Upper lobe of left lung (tissue), 6 donors: Measurements from ENCODE around the gene PFKFB1. TPM values are rescaled to one million over a fixed set of nuclear protein-coding genes. Genes with fewer than 3 reads are reported as not detected.

Source experiments
- ATAC-seq, 2 donors: fragments of 200-7000 bp; cut with Tn5 transposase; one replicate each; pipeline ENCODE4 v1.9.1; 2022; ENCODE audit warnings: mild to moderate bottlenecking in 2 of 2, moderate library complexity in 2 of 2; ENCODE audit not compliant: low FRiP score in 2 of 2
- DNase-seq, 2 donors: peaks; one replicate each; pipeline ENCODE4 v3.0.0-alpha.2; 2019 to 2020
- H3K27ac ChIP-seq, 4 donors: fragments of 200-600 bp; sonication (generic); one replicate each; pipeline ENCODE4 v1.5.1; 2016 to 2019
- H3K27me3 ChIP-seq, 4 donors: fragments of 200-600 bp; sonication (generic); one replicate each; pipeline ENCODE4 v1.5.1; 2017 to 2019
- H3K36me3 ChIP-seq, 4 donors: fragments of 200-600 bp; sonication (generic); one replicate each; pipeline ENCODE4 v1.5.1; 2016 to 2019
- H3K4me1 ChIP-seq, 4 donors: fragments of 200-600 bp; sonication (generic); one replicate each; pipeline ENCODE4 v1.5.1; 2018 to 2019
- H3K4me3 ChIP-seq, 4 donors: fragments of 200-600 bp; sonication (generic); one replicate each; pipeline ENCODE4 v1.5.1; 2017 to 2019; ENCODE audit warnings: mild to moderate bottlenecking in 2 of 4, moderate library complexity in 1 of 4
- H3K9me3 ChIP-seq, 4 donors: fragments of 200-600 bp; sonication (generic); one replicate each; pipeline ENCODE4 v1.5.1; 2018 to 2019
- EP300 ChIP-seq, 4 donors: sonication (generic); formaldehyde crosslinking; IDR thresholded peaks; one replicate each; pipeline ENCODE4 v1.5.1; 2017; ENCODE audit warnings: antibody characterized with exemption in 4 of 4, control low read depth in 2 of 4
- POLR2A ChIP-seq, 4 donors: fragments of 450-650 bp; IDR thresholded peaks; one replicate each; pipeline ENCODE4 v1.5.1; 2016 to 2017; ENCODE audit warnings: antibody characterized with exemption in 4 of 4, mild to moderate bottlenecking in 2 of 4
- POLR2AphosphoS5 ChIP-seq, 2 donors: sonication (generic); formaldehyde crosslinking; IDR thresholded peaks; one replicate each; pipeline ENCODE4 v1.5.1; 2017; ENCODE audit warnings: antibody characterized with exemption in 2 of 2
- WGBS, 2 donors: methylation state at CpG; one replicate each; pipeline ENCODE4 v1.1.5; 2017 to 2018; 5-methylcytosine and 5-hydroxymethylcytosine counted together
- total RNA-seq, 6 donors: library from RNA; depleted of rRNA in 4 of 6; stranded (reverse); fragments of >200 nt in 4 of 6; gene quantifications; one replicate each; pipeline versions ENCODE4 v1.1.0 to v1.2.1, GENCODE V29; 2016 to 2021
- TF ChIP-seq, protein P1 (sequence below), 6 experiments: fragments of 450-650 bp in 4 of 6; fragments of 200-600 bp in 2 of 6; sonication (generic) in 2 of 6; IDR thresholded peaks; one replicate each; pipeline ENCODE4 v1.5.1; 2016 to 2019; ENCODE audit warnings: antibody characterized with exemption in 6 of 6
- donor health status: DM: no; HTN: no; CAD: no; lungs with moderate emphysema.
- donor health status: DM: no; HTN: yes; CAD: no; lungs with severe emphysema.

The PFKFB1 gene
- total RNA-seq, 6 donors from 2014 or later: 0.31 to 0.33 TPM; not detected in 4

DNA sequence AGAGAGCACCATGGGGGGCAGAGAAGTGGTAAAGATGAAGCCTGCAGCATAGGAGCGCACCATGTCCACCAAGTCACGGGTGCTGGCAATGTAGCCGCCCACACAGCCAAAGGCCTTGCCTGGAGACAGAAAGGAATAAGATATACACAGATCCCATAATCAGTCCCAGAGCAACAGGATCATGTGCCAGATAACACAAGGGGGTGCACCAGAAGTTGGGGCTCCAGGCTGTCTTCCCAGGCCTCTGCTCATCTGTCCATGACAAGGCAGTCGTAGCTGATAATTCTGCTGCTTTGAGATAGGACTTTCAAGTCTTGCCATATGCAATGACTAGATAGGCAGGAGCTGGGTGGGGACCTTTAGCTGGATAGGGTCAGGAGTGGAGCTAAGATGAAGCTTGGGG lies 20.9 kb upstream of the PFKFB1 start:
- Histone ChIP-seq H3K4me3 (no peak overlapping the region), H3K27ac (no peak overlapping the region), H3K27me3 (no peaks in the 10 kb centered on the region), H3K4me1 (no peaks in the 10 kb centered on the region), H3K36me3 (no peaks in the 10 kb centered on the region), H3K9me3 (no peaks in the 10 kb centered on the region)
- DNase-seq: no peak
- 88 to 100% methylated on average over 1 to 4 of the region's 4 CpGs for WGBS, 2 donors
- no peak for ATAC-seq
- TF ChIP-seq EP300 (IDR thresholded peaks at IDR 0.05) (no peak), POLR2A (IDR thresholded peaks at IDR 0.05) (no peak), POLR2AphosphoS5 (IDR thresholded peaks at IDR 0.05) (no peak)
- TF ChIP-seq, protein P1, sequence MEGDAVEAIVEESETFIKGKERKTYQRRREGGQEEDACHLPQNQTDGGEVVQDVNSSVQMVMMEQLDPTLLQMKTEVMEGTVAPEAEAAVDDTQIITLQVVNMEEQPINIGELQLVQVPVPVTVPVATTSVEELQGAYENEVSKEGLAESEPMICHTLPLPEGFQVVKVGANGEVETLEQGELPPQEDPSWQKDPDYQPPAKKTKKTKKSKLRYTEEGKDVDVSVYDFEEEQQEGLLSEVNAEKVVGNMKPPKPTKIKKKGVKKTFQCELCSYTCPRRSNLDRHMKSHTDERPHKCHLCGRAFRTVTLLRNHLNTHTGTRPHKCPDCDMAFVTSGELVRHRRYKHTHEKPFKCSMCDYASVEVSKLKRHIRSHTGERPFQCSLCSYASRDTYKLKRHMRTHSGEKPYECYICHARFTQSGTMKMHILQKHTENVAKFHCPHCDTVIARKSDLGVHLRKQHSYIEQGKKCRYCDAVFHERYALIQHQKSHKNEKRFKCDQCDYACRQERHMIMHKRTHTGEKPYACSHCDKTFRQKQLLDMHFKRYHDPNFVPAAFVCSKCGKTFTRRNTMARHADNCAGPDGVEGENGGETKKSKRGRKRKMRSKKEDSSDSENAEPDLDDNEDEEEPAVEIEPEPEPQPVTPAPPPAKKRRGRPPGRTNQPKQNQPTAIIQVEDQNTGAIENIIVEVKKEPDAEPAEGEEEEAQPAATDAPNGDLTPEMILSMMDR (IDR thresholded peaks at IDR 0.05): no peak

DNA sequence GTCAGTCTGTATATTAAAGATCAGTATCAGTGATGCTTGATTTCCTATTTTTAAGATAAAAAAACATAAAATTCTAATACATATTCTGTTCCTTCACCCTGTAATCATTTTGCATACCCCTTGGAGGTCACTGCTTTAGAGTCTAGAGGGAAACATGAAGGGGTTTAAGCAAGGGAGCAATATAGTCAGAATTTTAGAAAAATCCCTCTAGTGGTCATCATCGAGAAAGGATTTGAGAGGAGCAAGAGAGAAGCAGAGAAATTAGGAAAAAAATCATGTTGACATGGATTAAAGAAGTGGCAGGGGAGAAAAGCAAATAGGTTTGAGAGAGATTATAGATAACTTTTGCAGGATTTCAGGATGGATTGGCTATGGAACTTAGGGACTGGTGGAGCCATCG lies 17.3 kb upstream of the PFKFB1 start:
- no peak for ATAC-seq

DNA sequence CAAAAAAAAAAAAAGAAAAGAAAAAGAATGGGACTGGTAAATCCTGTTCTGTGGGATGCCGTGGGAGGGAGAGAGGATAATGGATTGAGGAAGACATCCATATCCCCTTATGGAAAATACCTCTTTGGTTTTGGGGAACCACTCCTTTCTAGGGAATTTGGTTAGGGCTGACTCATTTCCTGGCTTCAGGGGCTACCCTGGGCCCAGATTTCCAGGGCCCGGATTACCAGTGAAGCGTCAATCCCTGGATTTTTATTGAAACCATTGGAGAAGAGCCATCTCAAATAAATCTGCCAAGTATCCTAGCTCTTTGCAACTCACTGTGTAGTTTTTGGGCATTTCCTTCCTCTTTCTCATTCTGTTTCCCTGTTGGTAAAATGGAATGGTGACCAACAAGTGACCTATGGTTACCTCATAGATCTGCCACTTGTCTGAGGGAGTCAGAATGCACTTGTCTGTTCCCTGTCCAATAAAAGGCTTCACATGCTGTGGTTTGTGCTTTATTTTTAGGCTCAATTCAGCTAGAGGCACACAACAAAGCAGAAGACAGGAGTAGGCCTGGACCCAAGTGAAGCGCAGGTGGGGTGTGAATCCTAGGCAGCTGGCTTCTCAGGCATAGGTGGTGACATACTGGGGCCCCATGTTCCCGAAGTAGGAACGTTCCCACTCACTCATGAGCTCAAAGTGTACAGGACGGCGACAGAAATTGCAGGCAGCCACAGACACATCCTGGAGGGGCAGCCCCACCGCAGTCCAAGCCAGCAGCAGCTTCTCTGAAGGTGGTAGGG lies 14.8 kb upstream of the PFKFB1 start:
- no peak for DNase-seq
- ATAC-seq: peak in 1 of 2 donors; percentile 56
- TF ChIP-seq, protein P1 (IDR thresholded peaks at IDR 0.05): no peak
- no peak for TF ChIP-seq POLR2AphosphoS5 (IDR thresholded peaks at IDR 0.05)
- WGBS, 2 donors: 52 to 55% methylated on average over 9 of the region's 9 CpGs
- H3K4me3 ChIP-seq: no peak overlapping the region
- peaks cover 0 to 29% (median 5%) of the 10 kb centered on the region in 4 donors for H3K36me3 ChIP-seq
- no peaks in the 10 kb centered on the region for H3K27me3 ChIP-seq
- H3K9me3 ChIP-seq: no peaks in the 10 kb centered on the region
- H3K4me1 ChIP-seq: no peaks in the 10 kb centered on the region
- peak overlapping the region in 1 of 4 donors; percentile 49 for H3K27ac ChIP-seq

More for the DNA sequence above, 17.3 kb upstream of the PFKFB1 start:
- Histone ChIP-seq H3K27ac (no peak overlapping the region), H3K27me3 (no peaks in the 10 kb centered on the region), H3K4me3 (no peak overlapping the region), H3K4me1 (no peaks in the 10 kb centered on the region), H3K9me3 (no peaks in the 10 kb centered on the region), H3K36me3 (peaks cover 0 to 6% (median 3%) of the 10 kb centered on the region in 4 donors)
- TF ChIP-seq, protein P1 (IDR thresholded peaks at IDR 0.05): no peak
- no peak for TF ChIP-seq EP300 (IDR thresholded peaks at IDR 0.05)
- no peak for TF ChIP-seq POLR2AphosphoS5 (IDR thresholded peaks at IDR 0.05)
- TF ChIP-seq POLR2A (IDR thresholded peaks at IDR 0.05): no peak
- DNase-seq: no peak
- 42 to 54% methylated on average over 2 of the region's 2 CpGs for WGBS, 2 donors

DNA sequence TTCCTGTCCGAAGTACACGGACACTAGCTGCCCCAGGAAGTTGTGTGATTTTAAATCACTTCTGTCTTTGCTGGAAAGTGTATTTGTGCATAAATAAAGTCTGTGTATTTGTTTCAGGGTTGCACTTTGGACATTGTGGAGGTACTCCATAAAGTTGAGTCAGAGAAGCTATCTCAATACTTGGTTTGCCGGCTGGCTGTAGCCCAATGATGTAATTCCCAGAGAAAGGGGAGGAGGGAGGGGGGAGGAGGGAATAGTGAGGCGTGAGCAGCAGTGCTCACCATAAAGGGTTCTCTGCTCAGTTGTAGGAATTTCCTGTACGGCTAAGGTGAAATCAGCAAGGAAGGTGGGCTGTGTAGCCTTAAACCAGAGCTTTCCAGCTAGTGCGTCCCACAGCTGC lies 13.7 kb upstream of the PFKFB1 start:
- H3K36me3 ChIP-seq: peaks cover 0 to 39% (median 8%) of the 10 kb centered on the region in 4 donors
- no peaks in the 10 kb centered on the region for H3K27me3 ChIP-seq
- no peaks in the 10 kb centered on the region for H3K9me3 ChIP-seq
- WGBS, 2 donors: 69 to 78% methylated on average over 5 to 6 of the region's 6 CpGs
- H3K4me3 ChIP-seq: no peak overlapping the region
- no peak for DNase-seq
- peak in 1 of 2 donors; percentile 77 for ATAC-seq
- no peaks in the 10 kb centered on the region for H3K4me1 ChIP-seq
- no peak overlapping the region for H3K27ac ChIP-seq
- no peak for TF ChIP-seq POLR2AphosphoS5 (IDR thresholded peaks at IDR 0.05)
- no peak for TF ChIP-seq POLR2A (IDR thresholded peaks at IDR 0.05)
- no peak for TF ChIP-seq EP300 (IDR thresholded peaks at IDR 0.05)
- TF ChIP-seq, protein P1 (IDR thresholded peaks at IDR 0.05): no peak
